ENCODE results near the gene ELMO3. TPM values are rescaled to one million over a fixed set of nuclear protein-coding genes. Genes with fewer than 3 reads are reported as not detected.

The ELMO3 gene
- total and polyA plus RNA-seq, 3 experiments from 2014 or later: 5.0 to 5.3 TPM; not detected in 1

GRCh38 chr16:67233596-67233995 is 34.7 kb downstream of the ELMO3 start:
- Mint-ChIP-seq H3K27ac (no peak overlapping the region), H3K9me3 (no peaks in the 10 kb centered on the region), H3K4me1 (peaks cover 5 to 13% (median 7%) of the 10 kb centered on the region in 3 donors), H3K27me3 (peaks cover 0 to 2% of the 10 kb centered on the region in 2 donors), H3K36me3 (peaks cover 0 to 81% (median 7%) of the 10 kb centered on the region in 3 donors), H3K4me3 (peak overlapping the region in 1 of 7 donors; percentile 6)
- Histone ChIP-seq H3K36me3 (ENCODE audit: insufficient read depth, low read length) (peaks cover 34% of the 10 kb centered on the region), H3K9me3 (ENCODE audit: low read length) (no peaks in the 10 kb centered on the region), H3K4me3 (ENCODE audit: low read length) (no peak overlapping the region), H3K4me1 (ENCODE audit: insufficient read depth, low read length) (no peaks in the 10 kb centered on the region), H3K27ac (ENCODE audit: low read depth, low read length) (no peak overlapping the region), H3K27me3 (ENCODE audit: insufficient read depth, low read length, poor library complexity, severe bottlenecking) (no peaks in the 10 kb centered on the region)
- POLR2A ChIA-PET: no interaction called here
- DNase-seq: no peak
- CTCF ChIA-PET: no interaction called here

- H3K9me3 ChIP-seq (ENCODE audit: low read length): no peaks in the 10 kb centered on the region
- no peak for DNase-seq
- peaks cover 28% of the 10 kb centered on the region for H3K36me3 ChIP-seq (ENCODE audit: insufficient read depth, low read length)
- Mint-ChIP-seq H3K9me3 (no peaks in the 10 kb centered on the region), H3K4me3 (no peak overlapping the region), H3K27me3 (peaks cover 0 to 2% of the 10 kb centered on the region in 2 donors), H3K27ac (peak overlapping the region in 2 of 8 donors; percentile 45 to 58), H3K36me3 (peaks cover 0 to 81% (median 7%) of the 10 kb centered on the region in 3 donors), H3K4me1 (peaks cover 5 to 8% (median 7%) of the 10 kb centered on the region in 3 donors)
- H3K4me1 ChIP-seq (ENCODE audit: insufficient read depth, low read length): no peaks in the 10 kb centered on the region
- POLR2A ChIA-PET: no interaction called here
- no peaks in the 10 kb centered on the region for H3K27me3 ChIP-seq (ENCODE audit: insufficient read depth, low read length, poor library complexity, severe bottlenecking)
- CTCF ChIA-PET: no interaction called here
- H3K4me3 ChIP-seq (ENCODE audit: low read length): no peak overlapping the region
- H3K27ac ChIP-seq (ENCODE audit: low read depth, low read length): no peak overlapping the region
Observed at GRCh38 chr16:67234180-67234597, 35.3 kb downstream of the ELMO3 start.

DNA sequence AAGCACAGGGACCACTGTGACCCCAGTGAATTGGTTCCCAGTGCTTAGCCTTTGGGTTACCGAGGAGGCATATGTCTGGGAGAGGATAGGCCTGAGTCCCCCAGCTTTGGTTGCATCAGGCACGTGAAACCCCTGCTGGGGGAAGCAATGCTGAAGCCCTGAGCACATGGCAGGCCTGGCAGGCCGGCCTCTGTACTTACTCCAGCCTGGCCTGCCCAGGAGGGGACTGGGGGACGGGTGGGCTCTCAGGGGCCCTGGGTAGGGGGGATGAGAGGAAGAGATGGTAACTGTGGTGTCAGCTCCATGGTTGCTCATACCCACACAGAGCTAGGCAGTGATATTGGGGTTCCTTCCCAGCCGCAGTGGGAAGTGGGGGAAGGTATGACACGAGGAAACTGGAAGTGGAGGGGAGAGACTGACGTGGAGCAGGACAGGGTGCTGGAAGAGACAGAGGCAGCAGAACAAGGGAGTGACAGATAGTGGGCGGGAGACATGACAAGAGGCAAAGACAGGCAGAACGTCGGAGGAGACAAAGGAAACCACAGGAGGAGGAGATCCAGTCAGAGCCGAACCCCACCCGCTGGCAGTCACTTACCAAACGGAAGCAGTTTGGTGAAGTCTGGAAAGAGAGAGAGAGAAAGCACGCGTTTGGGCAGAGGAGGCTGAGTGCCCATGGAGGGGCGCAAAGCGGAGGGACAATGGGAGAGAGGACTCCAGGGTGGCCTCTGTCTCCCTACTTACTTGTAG is 37.1 kb downstream of the ELMO3 start:
- Histone ChIP-seq H3K9me3 (ENCODE audit: low read length) (no peaks in the 10 kb centered on the region), H3K36me3 (ENCODE audit: insufficient read depth, low read length) (peaks cover 24% of the 10 kb centered on the region), H3K4me1 (ENCODE audit: insufficient read depth, low read length) (no peaks in the 10 kb centered on the region), H3K4me3 (ENCODE audit: low read length) (no peak overlapping the region), H3K27ac (ENCODE audit: low read depth, low read length) (no peak overlapping the region), H3K27me3 (ENCODE audit: insufficient read depth, low read length, poor library complexity, severe bottlenecking) (no peaks in the 10 kb centered on the region)
- Mint-ChIP-seq H3K27me3 (peaks cover 0 to 2% of the 10 kb centered on the region in 2 donors), H3K36me3 (peaks cover 0 to 70% (median 7%) of the 10 kb centered on the region in 3 donors), H3K27ac (peak overlapping the region; percentile 69 to 96 (median 92)), H3K9me3 (no peaks in the 10 kb centered on the region), H3K4me1 (peaks cover 5 to 7% (median 6%) of the 10 kb centered on the region in 3 donors), H3K4me3 (peak overlapping the region; percentile 38 to 86 (median 61))
- peak in 4 of 5 donors; percentile 23 to 66 (median 42) for DNase-seq
- POLR2A ChIA-PET: no interaction called here
- CTCF ChIA-PET: interaction anchor here (1.1 to 2.8 kb wide), 3 partner anchors 8 to 12 kb away, joined by 3 to 8 read pairs (median 4); partner anchors contain the start of gene TMEM208

GRCh38 chr16:67236563-67237395 is 37.8 kb downstream of the ELMO3 start:
- Mint-ChIP-seq H3K4me3 (peak overlapping the region in 6 of 7 donors; percentile 38 to 71 (median 57)), H3K9me3 (no peaks in the 10 kb centered on the region), H3K27ac (peak overlapping the region; percentile 69 to 96 (median 92)), H3K4me1 (peaks cover 7 to 11% (median 8%) of the 10 kb centered on the region in 3 donors), H3K27me3 (peaks cover 0 to 2% of the 10 kb centered on the region in 2 donors), H3K36me3 (peaks cover 0 to 62% (median 7%) of the 10 kb centered on the region in 3 donors)
- Histone ChIP-seq H3K27me3 (ENCODE audit: insufficient read depth, low read length, poor library complexity, severe bottlenecking) (no peaks in the 10 kb centered on the region), H3K4me3 (ENCODE audit: low read length) (no peak overlapping the region), H3K36me3 (ENCODE audit: insufficient read depth, low read length) (peaks cover 17% of the 10 kb centered on the region), H3K4me1 (ENCODE audit: insufficient read depth, low read length) (no peaks in the 10 kb centered on the region), H3K9me3 (ENCODE audit: low read length) (no peaks in the 10 kb centered on the region), H3K27ac (ENCODE audit: low read depth, low read length) (no peak overlapping the region)
- ChIA-PET CTCF (interaction anchor here (1.2 to 2.8 kb wide), 2 partner anchors 9 to 42 kb away, joined by 4 to 8 read pairs; partner anchors contain the start of gene TMEM208), POLR2A (interaction anchor here (1.8 kb wide), 1 partner anchor 10 kb away, joined by 7 read pairs; the partner anchor contains the start of gene TMEM208)
- peak; percentile 60 to 75 (median 64) for DNase-seq

DNA sequence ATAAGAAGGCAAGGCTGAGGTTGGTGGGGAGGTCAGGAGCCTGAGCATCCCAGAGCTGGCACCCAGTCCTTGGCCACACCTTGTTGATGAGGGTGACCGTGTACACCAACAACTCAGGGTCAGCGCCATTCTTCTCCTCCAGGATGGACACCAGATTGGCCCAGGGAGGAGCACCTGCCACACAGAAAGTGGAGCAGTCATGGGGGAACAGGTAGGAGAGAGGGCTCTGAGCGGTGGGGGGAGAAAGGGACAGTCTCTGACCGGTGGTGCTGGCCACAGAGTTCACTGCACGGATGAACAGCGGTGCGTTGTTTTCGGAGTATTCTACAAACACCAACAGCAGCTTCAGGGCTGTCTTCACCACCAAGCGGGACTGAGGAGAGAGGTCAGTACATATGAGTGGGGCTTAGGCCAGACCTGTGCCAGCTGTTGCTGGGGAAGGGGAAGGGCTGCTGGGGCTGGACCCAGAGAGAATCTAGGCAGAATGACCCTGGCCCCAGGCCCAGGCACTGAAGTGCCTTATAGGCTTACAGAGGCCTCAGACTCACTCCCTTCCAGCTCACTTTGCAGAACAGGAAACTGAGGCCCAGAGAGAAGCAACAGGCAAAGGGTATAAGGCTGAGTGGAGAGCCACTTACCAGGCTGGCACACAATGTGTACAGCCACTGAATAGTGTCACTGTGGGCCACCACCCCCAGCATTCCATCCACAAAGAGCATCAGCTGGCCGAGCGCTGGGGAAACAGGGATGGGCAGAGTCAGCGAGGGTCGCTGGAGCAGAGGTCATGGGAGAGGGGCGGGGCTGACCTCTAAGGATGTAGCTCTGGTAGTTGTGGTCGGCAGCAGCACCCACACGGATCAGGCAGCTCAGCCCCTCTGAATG is 38.7 kb downstream of the ELMO3 start:
- Histone ChIP-seq H3K36me3 (ENCODE audit: insufficient read depth, low read length) (peaks cover 16% of the 10 kb centered on the region), H3K4me3 (ENCODE audit: low read length) (no peak overlapping the region), H3K9me3 (ENCODE audit: low read length) (no peaks in the 10 kb centered on the region), H3K27me3 (ENCODE audit: insufficient read depth, low read length, poor library complexity, severe bottlenecking) (no peaks in the 10 kb centered on the region), H3K27ac (ENCODE audit: low read depth, low read length) (no peak overlapping the region), H3K4me1 (ENCODE audit: insufficient read depth, low read length) (no peaks in the 10 kb centered on the region)
- Mint-ChIP-seq H3K36me3 (peaks cover 0 to 60% (median 7%) of the 10 kb centered on the region in 3 donors), H3K4me3 (no peak overlapping the region), H3K27ac (peak overlapping the region in 4 of 8 donors; percentile 47 to 78 (median 67)), H3K27me3 (peaks cover 0 to 2% of the 10 kb centered on the region in 2 donors), H3K4me1 (peaks cover 7 to 11% (median 8%) of the 10 kb centered on the region in 3 donors), H3K9me3 (no peaks in the 10 kb centered on the region)
- ChIA-PET POLR2A (interaction anchor here (1.8 kb wide), 1 partner anchor 10 kb away, joined by 7 read pairs; the partner anchor contains the start of gene TMEM208), CTCF (interaction anchor here (1.2 to 2.8 kb wide), 2 partner anchors 10 to 41 kb away, joined by 4 to 8 read pairs; partner anchors contain the start of gene TMEM208)
- DNase-seq: no peak

DNA sequence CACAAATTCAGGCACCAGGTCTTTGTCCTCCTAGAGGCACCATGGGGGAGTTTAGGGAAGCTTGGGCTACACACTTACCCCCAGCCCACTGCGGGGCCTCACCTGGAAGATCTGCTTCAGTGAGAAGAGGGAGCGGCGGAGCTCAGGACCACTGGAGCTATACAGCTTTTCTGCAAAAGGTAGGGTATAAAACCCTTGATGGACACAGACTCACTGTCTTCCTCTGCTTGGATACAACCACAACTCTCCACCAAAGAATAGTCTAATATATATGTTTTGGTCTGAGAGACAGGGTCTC is 39.3 kb downstream of the ELMO3 start:
- H3K9me3 Mint-ChIP-seq: no peaks in the 10 kb centered on the region
- H3K27ac ChIP-seq (ENCODE audit: low read depth, low read length): no peak overlapping the region
- H3K36me3 Mint-ChIP-seq: peaks cover 0 to 59% (median 7%) of the 10 kb centered on the region in 3 donors
- DNase-seq: no peak
- H3K9me3 ChIP-seq (ENCODE audit: low read length): no peaks in the 10 kb centered on the region
- POLR2A ChIA-PET: interaction anchor here (1.8 kb wide), 1 partner anchor 11 kb away, joined by 7 read pairs; the partner anchor contains the start of gene TMEM208
- H3K4me1 ChIP-seq (ENCODE audit: insufficient read depth, low read length): no peaks in the 10 kb centered on the region
- H3K4me3 ChIP-seq (ENCODE audit: low read length): no peak overlapping the region
- peak overlapping the region in 1 of 8 donors; percentile 80 for H3K27ac Mint-ChIP-seq
- no peak overlapping the region for H3K4me3 Mint-ChIP-seq
- H3K4me1 Mint-ChIP-seq: peaks cover 7 to 11% (median 8%) of the 10 kb centered on the region in 3 donors
- no peaks in the 10 kb centered on the region for H3K27me3 ChIP-seq (ENCODE audit: insufficient read depth, low read length, poor library complexity, severe bottlenecking)
- peaks cover 0 to 2% of the 10 kb centered on the region in 2 donors for H3K27me3 Mint-ChIP-seq
- H3K36me3 ChIP-seq (ENCODE audit: insufficient read depth, low read length): peaks cover 16% of the 10 kb centered on the region
- CTCF ChIA-PET: interaction anchor here (1.2 to 2.8 kb wide), 2 partner anchors 11 to 40 kb away, joined by 4 to 8 read pairs; partner anchors contain the start of gene TMEM208

- POLR2A ChIA-PET: no interaction called here
Observed at GRCh38 chr16:67238806-67239470, 40.0 kb downstream of the ELMO3 start.

More at GRCh38 chr16:67238806-67239470, 40.0 kb downstream of the ELMO3 start:
- H3K27me3 ChIP-seq (ENCODE audit: insufficient read depth, low read length, poor library complexity, severe bottlenecking): no peaks in the 10 kb centered on the region
- no peak for DNase-seq
- H3K4me1 ChIP-seq (ENCODE audit: insufficient read depth, low read length): peaks cover 6% of the 10 kb centered on the region
- no peak overlapping the region for H3K27ac ChIP-seq (ENCODE audit: low read depth, low read length)
- Mint-ChIP-seq H3K4me1 (peaks cover 8 to 17% (median 13%) of the 10 kb centered on the region in 3 donors), H3K4me3 (no peak overlapping the region), H3K36me3 (peaks cover 0 to 54% (median 7%) of the 10 kb centered on the region in 3 donors), H3K27ac (peak overlapping the region in 2 of 8 donors; percentile 35 to 95), H3K9me3 (no peaks in the 10 kb centered on the region), H3K27me3 (peaks cover 0 to 2% of the 10 kb centered on the region in 2 donors)
- H3K4me3 ChIP-seq (ENCODE audit: low read length): no peak overlapping the region
- peaks cover 16% of the 10 kb centered on the region for H3K36me3 ChIP-seq (ENCODE audit: insufficient read depth, low read length)
- CTCF ChIA-PET: interaction anchor here (1.0 to 2.8 kb wide), 2 partner anchors 11 kb away, joined by 3 to 8 read pairs; partner anchors contain the start of gene TMEM208
- no peaks in the 10 kb centered on the region for H3K9me3 ChIP-seq (ENCODE audit: low read length)

All from CD8-positive, alpha-beta memory T cell (primary cell).